ENCODE data around the gene CFAP61.

- TF ChIP-seq ZC3H11A (IDR thresholded peaks at IDR 0.05; ENCODE audit: low read depth, low read length) (no peak), NR2C1 (IDR thresholded peaks at IDR 0.05) (no peak), NR2C1 (tag; IDR thresholded peaks at IDR 0.05) (no peak), CTCF (IDR thresholded peaks at IDR 0.05 in 2 of 3, conservative IDR thresholded peaks at IDR 0.05 in 1 of 3; ENCODE audit: insufficient read depth in 2 of 3, low read depth in 1 of 3, low read length in 3 of 3) (no peak), JUN (IDR thresholded peaks at IDR 0.05; ENCODE audit: borderline replicate concordance, low read depth, low read length) (no peak), JUN (CRISPR knock-in tag; IDR thresholded peaks at IDR 0.05; ENCODE audit: borderline replicate concordance) (no peak)
These were observed 183.3 kb downstream of the CFAP61 start for GRCh38 chr20:20235681-20236080.
